IMR-90 (cell line): Measurements from ENCODE around the gene ST3GAL5.

ENCODE experiments used
- BHLHE40 ChIP-seq: fragments of 150-350 bp; IDR thresholded peaks from 2 replicates; pipeline ENCODE4 v1.6.1; 2016; ENCODE audit warnings: mild to moderate bottlenecking, low read depth, low read length
- CEBPB ChIP-seq: IDR thresholded peaks from 2 replicates; pipeline ENCODE4 v1.6.1; 2012; ENCODE audit warnings: low read depth, low read length, improper control_type of control experiment
- CHD1 ChIP-seq: IDR thresholded peaks from 2 replicates; pipeline ENCODE4 v1.6.1; 2012; ENCODE audit warnings: low read depth, low read length, improper control_type of control experiment
- CTCF ChIP-seq: conservative IDR thresholded peaks from 2 replicates; pipeline ENCODE4 v1.5.1; 2012; ENCODE audit warnings: mild to moderate bottlenecking, low read depth, low read length, improper control_type of control experiment
- ELK1 ChIP-seq: fragments of 150-350 bp; IDR thresholded peaks from 2 replicates; pipeline ENCODE4 v1.6.1; 2016; ENCODE audit warnings: low read depth, mild to moderate bottlenecking, low read length, moderate library complexity, borderline replicate concordance
- POLR2A ChIP-seq: IDR thresholded peaks from 2 replicates; pipeline ENCODE4 v1.6.1; 2012; ENCODE audit warnings: mild to moderate bottlenecking, low read depth, low read length
- RAD21 ChIP-seq: IDR thresholded peaks from 2 replicates; pipeline ENCODE4 v1.6.1; 2012; ENCODE audit warnings: low read length, improper control_type of control experiment
- SMC3 ChIP-seq: fragments of 150-350 bp; IDR thresholded peaks from 2 replicates; pipeline ENCODE4 v1.6.1; 2016; ENCODE audit warnings: low read depth, mild to moderate bottlenecking, antibody characterized with exemption, low read length, moderate library complexity

- TF ChIP-seq POLR2A (no peak), CEBPB (no peak), ELK1 (no peak), CTCF (no peak), RAD21 (no peak), BHLHE40 (no peak), SMC3 (no peak), CHD1 (no peak)
These were observed 50.6 kb downstream of the ST3GAL5 start for GRCh38 chr2:85838181-85838580.
